HTERT RPE-1 (cell line): ENCODE results near the gene FBH1.
"Not testable (repeated sequence)": the region's sequence is repeated elsewhere in the genome, so short reads cannot be mapped to it uniquely, and the experiment has no call there.

Experiments used
- in situ Hi-C: fragments of 300-500 bp; cut with MboI; formaldehyde crosslinking; loops from 4 replicates; pipeline ENCODE4 v1.14.3; 2020; ENCODE audit warnings: low sequenced_read_pairs

The FBH1 gene

GRCh38 chr10:5889624-5890451, at the start of gene FBH1, which contains the start of gene ANKRD16:
TSS of gene FBH1 (plus strand) at chr10:5890243. CDS start at chr10:5890346, 103 bp downstream.
TSS of gene ANKRD16 (minus strand) at chr10:5889893. CDS start at chr10:5889354, 539 bp downstream.
- in situ Hi-C loops = no loop called here

- in situ Hi-C loops = no loop called here
Measured at GRCh38 chr10:5840314-5841307, 49.4 kb upstream of the FBH1 start.

GRCh38 chr10:5841965-5842364, 48.1 kb upstream of the FBH1 start:
- in situ Hi-C loops = no loop called here

GRCh38 chr10:5843686-5844344, 46.2 kb upstream of the FBH1 start:
- in situ Hi-C loops = no loop called here

- in situ Hi-C loops = no loop called here
Measured at GRCh38 chr10:5844345-5845055, 45.5 kb upstream of the FBH1 start.

GRCh38 chr10:5846667-5847066, 43.4 kb upstream of the FBH1 start:
- in situ Hi-C loops = not testable (repeated sequence)

- in situ Hi-C loops = no loop called here
Measured at GRCh38 chr10:5854131-5854475, 35.9 kb upstream of the FBH1 start.

GRCh38 chr10:5855979-5856700, 33.9 kb upstream of the FBH1 start:
- in situ Hi-C loops = no loop called here

GRCh38 chr10:5856701-5857004, 33.4 kb upstream of the FBH1 start:
- in situ Hi-C loops = no loop called here

- in situ Hi-C loops = no loop called here
Measured at GRCh38 chr10:5858811-5859210, 31.2 kb upstream of the FBH1 start.

GRCh38 chr10:5860066-5860465, 30.0 kb upstream of the FBH1 start:
- in situ Hi-C loops = no loop called here

- in situ Hi-C loops = no loop called here
Measured at GRCh38 chr10:5862360-5862961, 27.6 kb upstream of the FBH1 start.

- in situ Hi-C loops = not testable (repeated sequence)
Measured at GRCh38 chr10:5862981-5863685, 26.9 kb upstream of the FBH1 start.

GRCh38 chr10:5866451-5867081, 23.5 kb upstream of the FBH1 start:
- in situ Hi-C loops = not testable (repeated sequence)

- in situ Hi-C loops = not testable (repeated sequence)
Measured at GRCh38 chr10:5867091-5867615, 22.9 kb upstream of the FBH1 start.

GRCh38 chr10:5868383-5868782, 21.7 kb upstream of the FBH1 start:
- in situ Hi-C loops = not testable (repeated sequence)

GRCh38 chr10:5869156-5869555, 20.9 kb upstream of the FBH1 start:
- in situ Hi-C loops = no loop called here

GRCh38 chr10:5871596-5871995, 18.4 kb upstream of the FBH1 start:
- in situ Hi-C loops = no loop called here
